OCI-LY3 (cell line): ENCODE measurements around the gene STARD13.

Source experiments
- CTCF ChIP-seq: fragments of 200-600, 300-600 bp; sonication (generic); IDR thresholded peaks from 2 replicates; pipeline ENCODE4 v1.5.1; 2014; ENCODE audit warnings: antibody characterized with exemption, low read length, low read depth
- EZH2phosphoT487 ChIP-seq: fragments of 200-600 bp; shearing (Covaris generic); IDR thresholded peaks from 2 replicates; pipeline ENCODE4 v1.6.1; 2018; ENCODE audit warnings: antibody characterized with exemption, mixed run types, low read depth

- no peak for TF ChIP-seq EZH2phosphoT487
- TF ChIP-seq CTCF = no peak
Measured at GRCh38 chr13:33264620-33264978, 21.0 kb downstream of the STARD13 start.
